ENCODE measurements around the gene SCGB3A2. TPM values are rescaled to one million over a fixed set of nuclear protein-coding genes. Genes with fewer than 3 reads are reported as not detected.
"Not testable (repeated sequence)": the region's sequence is repeated elsewhere in the genome, so short reads cannot be mapped to it uniquely, and the experiment has no call there.

The SCGB3A2 gene
- total RNA-seq, 1 donor, result not detected

- DNase-seq (ENCODE audit: low read depth), result no peak
- TF ChIP-seq CTCF (IDR thresholded peaks at IDR 0.05; ENCODE audit: insufficient read depth, low read length), result no peak
- H3K4me3 ChIP-seq (ENCODE audit: low read depth, low read length), result no peak overlapping the region
These were observed 18.4 kb upstream of the SCGB3A2 start for GRCh38 chr5:147859962-147860640.

GRCh38 chr5:147860641-147861025 lies 17.9 kb upstream of the SCGB3A2 start:
- no peak for DNase-seq (ENCODE audit: low read depth)
- no peak for TF ChIP-seq CTCF (IDR thresholded peaks at IDR 0.05; ENCODE audit: insufficient read depth, low read length)
- no peak overlapping the region for H3K4me3 ChIP-seq (ENCODE audit: low read depth, low read length)

GRCh38 chr5:147863454-147864158 lies 14.9 kb upstream of the SCGB3A2 start:
- no peak overlapping the region for H3K4me3 ChIP-seq (ENCODE audit: low read depth, low read length)
- DNase-seq (ENCODE audit: low read depth), result no peak
- TF ChIP-seq CTCF (IDR thresholded peaks at IDR 0.05; ENCODE audit: insufficient read depth, low read length), result no peak

- H3K4me3 ChIP-seq (ENCODE audit: low read depth, low read length), result no peak overlapping the region
- no peak for DNase-seq (ENCODE audit: low read depth)
- TF ChIP-seq CTCF (IDR thresholded peaks at IDR 0.05; ENCODE audit: insufficient read depth, low read length), result no peak
These were observed 9.4 kb upstream of the SCGB3A2 start for GRCh38 chr5:147869112-147869511.

GRCh38 chr5:147869892-147870291 lies 8.6 kb upstream of the SCGB3A2 start:
- not testable (repeated sequence) for DNase-seq (ENCODE audit: low read depth); H3K4me3 ChIP-seq (ENCODE audit: low read depth, low read length)

- DNase-seq (ENCODE audit: low read depth); H3K4me3 ChIP-seq (ENCODE audit: low read depth, low read length): not testable (repeated sequence)
These were observed 6.4 kb upstream of the SCGB3A2 start for GRCh38 chr5:147871980-147872549.

GRCh38 chr5:147872744-147873435 lies 5.6 kb upstream of the SCGB3A2 start:
- not testable (repeated sequence) for DNase-seq (ENCODE audit: low read depth); H3K4me3 ChIP-seq (ENCODE audit: low read depth, low read length)

- DNase-seq (ENCODE audit: low read depth); H3K4me3 ChIP-seq (ENCODE audit: low read depth, low read length): not testable (repeated sequence)
These were observed 4.2 kb upstream of the SCGB3A2 start for GRCh38 chr5:147874118-147874875.

Measured in fibroblast of the aortic adventitia (primary cell).